Measurements from ENCODE around the gene LIN52. TPM values are rescaled to one million over a fixed set of nuclear protein-coding genes. Genes with fewer than 3 reads are reported as not detected.

LIN52 gene
- total RNA-seq, 1 donor from 2014 or later, result 5.9 TPM

GRCh38 chr14:74133833-74134481, 49.2 kb downstream of the LIN52 start:
- Histone ChIP-seq H3K4me3 (no peak overlapping the region), H3K4me1 (no peaks in the 10 kb centered on the region), H3K36me3 (no peaks in the 10 kb centered on the region), H3K9me3 (no peaks in the 10 kb centered on the region), H3K27me3 (no peaks in the 10 kb centered on the region), H3K27ac (no peak overlapping the region)
- DNase-seq (ENCODE audit: extremely low spot score in 2 of 2), result no peak
- intact Hi-C loops (cut with DNase I), result no loop called here
- no peak for TF ChIP-seq CTCF (IDR thresholded peaks at IDR 0.05)
- no peak for TF ChIP-seq POLR2AphosphoS5 (IDR thresholded peaks at IDR 0.05; ENCODE audit: insufficient read depth in 1 of 2, low read depth in 1 of 2)
- TF ChIP-seq POLR2A (IDR thresholded peaks at IDR 0.05), result no peak

DNA sequence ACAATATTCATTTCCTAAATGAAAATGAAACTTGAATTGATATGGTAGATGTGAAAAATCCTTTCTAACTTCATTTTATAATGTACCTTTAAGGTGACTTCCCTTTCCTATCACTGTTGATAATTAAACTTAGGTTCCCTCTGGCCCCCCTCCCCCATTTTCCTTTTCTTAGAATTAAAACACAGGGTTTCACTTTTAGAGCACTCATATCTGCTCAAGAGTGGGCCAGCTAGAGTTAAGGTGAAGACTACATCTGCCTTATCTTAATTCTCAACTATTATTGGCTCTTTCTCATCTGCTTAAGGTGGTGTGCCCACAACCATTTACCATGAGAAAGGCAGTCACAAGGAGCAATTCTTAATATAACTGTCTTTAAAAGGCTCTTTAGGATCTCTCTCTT, 49.7 kb downstream of the LIN52 start:
- TF ChIP-seq CTCF (IDR thresholded peaks at IDR 0.05) (no peak), POLR2A (IDR thresholded peaks at IDR 0.05) (no peak), POLR2AphosphoS5 (IDR thresholded peaks at IDR 0.05; ENCODE audit: insufficient read depth in 1 of 2, low read depth in 1 of 2) (no peak)
- Histone ChIP-seq H3K4me1 (no peaks in the 10 kb centered on the region), H3K27ac (no peak overlapping the region), H3K4me3 (no peak overlapping the region), H3K9me3 (no peaks in the 10 kb centered on the region), H3K36me3 (no peaks in the 10 kb centered on the region), H3K27me3 (no peaks in the 10 kb centered on the region)
- intact Hi-C loops (cut with DNase I), result no loop called here
- no peak for DNase-seq (ENCODE audit: extremely low spot score in 2 of 2)

GRCh38 chr14:74135426-74135825, 50.7 kb downstream of the LIN52 start:
- Histone ChIP-seq H3K27ac (no peak overlapping the region), H3K9me3 (no peaks in the 10 kb centered on the region), H3K4me1 (peaks cover 3% of the 10 kb centered on the region), H3K36me3 (no peaks in the 10 kb centered on the region), H3K4me3 (no peak overlapping the region), H3K27me3 (no peaks in the 10 kb centered on the region)
- intact Hi-C loops (cut with DNase I), result no loop called here
- no peak for DNase-seq (ENCODE audit: extremely low spot score in 2 of 2)
- no peak for TF ChIP-seq POLR2A (IDR thresholded peaks at IDR 0.05)
- TF ChIP-seq CTCF (IDR thresholded peaks at IDR 0.05), result no peak
- TF ChIP-seq POLR2AphosphoS5 (IDR thresholded peaks at IDR 0.05; ENCODE audit: insufficient read depth in 1 of 2, low read depth in 1 of 2), result no peak

DNA sequence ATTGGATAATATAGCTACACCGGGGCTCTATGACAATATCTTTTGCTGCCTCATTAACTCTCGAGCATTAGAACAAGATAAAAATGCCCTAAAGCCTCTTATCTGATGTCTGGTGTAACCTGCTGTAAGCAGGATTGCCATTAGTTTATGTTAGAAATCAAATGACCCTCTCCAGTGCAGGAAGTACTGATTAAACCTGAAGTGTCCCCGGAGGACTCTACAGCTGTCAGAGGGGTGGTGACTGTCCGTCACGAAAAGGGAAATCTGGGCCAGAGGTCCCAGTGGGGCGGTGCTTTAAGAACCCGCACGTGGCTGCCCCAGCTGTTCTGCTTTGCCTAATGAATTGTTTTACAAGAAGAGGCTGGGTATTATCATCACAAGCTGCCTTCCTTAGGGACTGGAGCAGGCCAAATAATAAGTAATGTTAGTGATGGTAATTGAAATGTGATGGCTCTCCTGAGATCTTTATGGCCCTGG, 55.7 kb downstream of the LIN52 start:
- TF ChIP-seq CTCF (IDR thresholded peaks at IDR 0.05) (no peak), POLR2AphosphoS5 (IDR thresholded peaks at IDR 0.05; ENCODE audit: insufficient read depth in 1 of 2, low read depth in 1 of 2) (peak in 1 of 2 donors; percentile 23)
- Histone ChIP-seq H3K36me3 (no peaks in the 10 kb centered on the region), H3K27ac (no peak overlapping the region), H3K9me3 (no peaks in the 10 kb centered on the region), H3K27me3 (no peaks in the 10 kb centered on the region), H3K4me3 (no peak overlapping the region), H3K4me1 (peaks cover 14% of the 10 kb centered on the region)
- no peak for DNase-seq (ENCODE audit: extremely low spot score in 2 of 2)
- intact Hi-C loops (cut with DNase I), result no loop called here

- DNase-seq (ENCODE audit: extremely low spot score in 2 of 2), result no peak
- H3K36me3 ChIP-seq, result no peaks in the 10 kb centered on the region
- H3K4me3 ChIP-seq, result no peak overlapping the region
- H3K9me3 ChIP-seq, result no peaks in the 10 kb centered on the region
- TF ChIP-seq POLR2AphosphoS5 (IDR thresholded peaks at IDR 0.05; ENCODE audit: insufficient read depth in 1 of 2, low read depth in 1 of 2) (no peak), POLR2A (IDR thresholded peaks at IDR 0.05) (no peak), CTCF (IDR thresholded peaks at IDR 0.05) (no peak)
- no peak overlapping the region for H3K27ac ChIP-seq
- no peaks in the 10 kb centered on the region for H3K27me3 ChIP-seq
- H3K4me1 ChIP-seq, result peaks cover 14% of the 10 kb centered on the region
- intact Hi-C loops (cut with DNase I), result no loop called here
These were observed 56.9 kb downstream of the LIN52 start for GRCh38 chr14:74141703-74142102.
